Neural cell (in vitro differentiated cells): Measurements from ENCODE around the gene AP3S2.

Experiments used
- CTCF ChIP-seq: fragments of 450-650 bp; IDR thresholded peaks from 2 replicates; pipeline ENCODE4 v1.5.1; 2014; ENCODE audit warnings: antibody characterized with exemption, mild to moderate bottlenecking, moderate library complexity; ENCODE audit not compliant: poor library complexity, severe bottlenecking
- EP300 ChIP-seq: fragments of 450-650 bp; conservative IDR thresholded peaks from 2 replicates; pipeline ENCODE4 v1.6.1; 2014; ENCODE audit warnings: antibody characterized with exemption, mild to moderate bottlenecking, moderate library complexity; ENCODE audit not compliant: poor library complexity, severe bottlenecking
- EZH2 ChIP-seq: fragments of 200-600, 300-800 bp; shearing (Covaris generic), sonication (generic); IDR thresholded peaks from 2 replicates; pipeline ENCODE4 v1.6.1; 2014; ENCODE audit warnings: antibody characterized with exemption, low read length, borderline replicate concordance, mild to moderate bottlenecking; ENCODE audit not compliant: insufficient read depth, poor library complexity, severe bottlenecking
- MXI1 ChIP-seq: fragments of 450-650 bp; conservative IDR thresholded peaks from 2 replicates; pipeline ENCODE4 v1.6.1; 2014; ENCODE audit warnings: antibody characterized with exemption, mild to moderate bottlenecking; ENCODE audit not compliant: poor library complexity, severe bottlenecking
- POLR2AphosphoS5 ChIP-seq: IDR thresholded peaks from 2 replicates; pipeline ENCODE4 v1.6.1; 2012
- RAD21 ChIP-seq: fragments of 450-650 bp; conservative IDR thresholded peaks from 2 replicates; pipeline ENCODE4 v1.6.1; 2014; ENCODE audit warnings: antibody characterized with exemption, mild to moderate bottlenecking, moderate library complexity
- REST ChIP-seq: IDR thresholded peaks from 2 replicates; pipeline ENCODE4 v1.6.1; 2012; ENCODE audit warnings: borderline replicate concordance
- SMC3 ChIP-seq: fragments of 450-650 bp; conservative IDR thresholded peaks from 2 replicates; pipeline ENCODE4 v1.6.1; 2014; ENCODE audit warnings: antibody characterized with exemption, mild to moderate bottlenecking, moderate library complexity; ENCODE audit not compliant: poor library complexity
- TAF1 ChIP-seq: IDR thresholded peaks from 2 replicates; pipeline ENCODE4 v1.6.1; 2012; ENCODE audit warnings: low read depth

- TF ChIP-seq MXI1 (no peak), CTCF (no peak), POLR2AphosphoS5 (no peak), RAD21 (no peak), TAF1 (no peak), EZH2 (no peak), REST (no peak), EP300 (no peak), SMC3 (no peak)
Measured at GRCh38 chr15:89885611-89886010, 8.2 kb downstream of the AP3S2 start.
